Thoracic aorta (tissue), 2 donors: Measurements from ENCODE around the gene CD300C. TPM values are rescaled to one million over a fixed set of nuclear protein-coding genes. Genes with fewer than 3 reads are reported as not detected.

Experiments
- ATAC-seq: fragments of 150-250 bp; one replicate; pipeline ENCODE4 v1.8.0; 2017; ENCODE audit warnings: low read depth; ENCODE audit not compliant: insufficient number of reproducible peaks, low FRiP score
- DNase-seq: peaks from one replicate; pipeline ENCODE4 v3.0.0-alpha.2; 2020; ENCODE audit warnings: low spot score
- H3K27ac ChIP-seq, 2 donors: fragments of 200-600 bp; sonication (generic); 1 replicate in 1 of 2; 2 replicates in 1 of 2; pipeline ENCODE4 v1.5.1; 2016; ENCODE audit warnings: mild to moderate bottlenecking in 2 of 2, moderate library complexity in 2 of 2
- H3K27me3 ChIP-seq: fragments of 200-600 bp; sonication (generic); replicated peaks from 2 replicates; pipeline ENCODE4 v1.6.0; 2016; ENCODE audit warnings: mild to moderate bottlenecking; ENCODE audit not compliant: insufficient read depth
- H3K36me3 ChIP-seq: fragments of 200-600 bp; sonication (generic); one replicate; pipeline ENCODE4 v1.5.1; 2016
- H3K4me1 ChIP-seq, 2 donors: fragments of 200-600 bp; sonication (generic); 1 replicate in 1 of 2; 2 replicates in 1 of 2; pipeline versions ENCODE4 v1.5.1 to v1.6.0; 2016; ENCODE audit warnings: low read depth in 2 of 2, mild to moderate bottlenecking in 1 of 2; ENCODE audit not compliant: control insufficient read depth in 1 of 2
- H3K4me3 ChIP-seq: fragments of 200-600 bp; sonication (generic); 2 replicates; pipeline ENCODE4 v1.5.1; 2016; ENCODE audit warnings: mild to moderate bottlenecking
- H3K9me3 ChIP-seq: fragments of 200-600 bp; sonication (generic); 2 replicates; pipeline ENCODE4 v1.5.1; 2016
- total RNA-seq, 2 donors: library from RNA; depleted of rRNA; stranded (reverse); fragments of >200 nt; gene quantifications; one replicate each; pipeline versions ENCODE4 v1.1.0 to v1.2.3, GENCODE V29; 2016
- TF ChIP-seq, protein P1 (sequence below): fragments of 200-600 bp; sonication (generic); IDR thresholded peaks from one replicate; pipeline ENCODE4 v1.5.1; 2019; ENCODE audit warnings: antibody characterized with exemption

CD300C gene
- total RNA-seq, 2 donors from 2014 or later, result 2.5 to 4.3 TPM

DNA sequence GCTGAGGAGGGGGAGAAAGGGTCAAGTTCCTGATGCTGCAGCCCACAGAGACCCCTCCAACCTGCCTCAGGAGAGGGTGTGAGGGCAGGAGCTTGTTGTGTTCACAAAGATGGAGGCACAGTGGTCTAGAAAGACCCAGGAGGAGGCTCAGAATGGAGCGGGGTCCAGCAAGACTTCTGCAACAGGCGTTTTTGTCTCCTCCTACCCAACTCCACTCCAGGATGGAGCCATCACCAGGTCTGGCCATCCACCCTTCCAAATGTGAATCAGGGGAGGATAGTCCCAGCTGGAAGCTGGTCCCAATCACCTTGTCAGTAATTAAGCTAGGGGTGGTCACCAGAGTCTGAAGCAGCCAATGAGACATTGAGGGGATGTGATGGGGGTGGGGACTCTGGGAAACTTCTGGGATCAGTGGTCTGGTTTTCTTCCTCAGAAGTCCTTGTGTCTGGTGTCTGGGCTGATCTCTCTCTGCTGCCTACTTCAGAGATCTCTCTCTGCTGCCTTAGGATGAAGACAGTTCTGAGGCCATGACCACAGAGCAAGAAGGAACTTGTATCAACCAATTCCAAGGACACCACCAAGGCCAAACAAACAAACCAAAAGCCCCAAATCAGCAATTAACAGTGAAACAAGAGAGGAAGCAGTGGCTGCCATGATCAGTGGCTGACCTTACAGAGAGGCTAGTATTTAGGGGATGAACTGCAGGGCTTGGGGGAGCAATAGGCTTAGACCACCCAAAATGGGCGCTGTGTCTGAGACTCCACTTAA, 29.2 kb downstream of the CD300C start:
- no peaks in the 10 kb centered on the region for H3K36me3 ChIP-seq
- peaks cover 0 to 3% of the 10 kb centered on the region in 2 donors for H3K4me1 ChIP-seq
- TF ChIP-seq, protein P1, sequence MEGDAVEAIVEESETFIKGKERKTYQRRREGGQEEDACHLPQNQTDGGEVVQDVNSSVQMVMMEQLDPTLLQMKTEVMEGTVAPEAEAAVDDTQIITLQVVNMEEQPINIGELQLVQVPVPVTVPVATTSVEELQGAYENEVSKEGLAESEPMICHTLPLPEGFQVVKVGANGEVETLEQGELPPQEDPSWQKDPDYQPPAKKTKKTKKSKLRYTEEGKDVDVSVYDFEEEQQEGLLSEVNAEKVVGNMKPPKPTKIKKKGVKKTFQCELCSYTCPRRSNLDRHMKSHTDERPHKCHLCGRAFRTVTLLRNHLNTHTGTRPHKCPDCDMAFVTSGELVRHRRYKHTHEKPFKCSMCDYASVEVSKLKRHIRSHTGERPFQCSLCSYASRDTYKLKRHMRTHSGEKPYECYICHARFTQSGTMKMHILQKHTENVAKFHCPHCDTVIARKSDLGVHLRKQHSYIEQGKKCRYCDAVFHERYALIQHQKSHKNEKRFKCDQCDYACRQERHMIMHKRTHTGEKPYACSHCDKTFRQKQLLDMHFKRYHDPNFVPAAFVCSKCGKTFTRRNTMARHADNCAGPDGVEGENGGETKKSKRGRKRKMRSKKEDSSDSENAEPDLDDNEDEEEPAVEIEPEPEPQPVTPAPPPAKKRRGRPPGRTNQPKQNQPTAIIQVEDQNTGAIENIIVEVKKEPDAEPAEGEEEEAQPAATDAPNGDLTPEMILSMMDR, result no peak
- H3K27ac ChIP-seq, result no peak overlapping the region
- ATAC-seq (no peak), DNase-seq (no peak)
- no peaks in the 10 kb centered on the region for H3K27me3 ChIP-seq
- H3K9me3 ChIP-seq, result no peaks in the 10 kb centered on the region
- H3K4me3 ChIP-seq, result no peak overlapping the region

DNA sequence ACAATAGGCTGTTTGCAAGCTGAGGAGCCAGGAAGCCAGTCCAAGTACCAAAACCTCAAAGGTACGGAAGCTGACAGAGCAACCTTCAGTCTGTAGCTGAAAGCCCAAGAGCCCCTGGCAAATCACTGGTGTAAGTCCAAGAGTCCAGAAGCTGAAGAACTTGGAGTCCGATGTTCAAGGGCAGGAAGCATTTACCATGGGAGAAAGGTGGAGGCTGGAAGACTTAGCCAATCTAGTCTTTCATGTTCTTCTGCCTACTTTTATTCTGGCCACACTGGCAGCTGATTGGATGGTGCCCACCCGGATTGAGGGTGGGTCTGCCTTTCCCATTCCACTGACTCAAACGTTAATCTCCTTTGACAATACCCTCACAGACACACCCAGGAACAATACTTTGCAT, 30.0 kb downstream of the CD300C start:
- no peak overlapping the region for H3K27ac ChIP-seq
- H3K4me1 ChIP-seq, result peaks cover 0 to 3% of the 10 kb centered on the region in 2 donors
- TF ChIP-seq, protein P1, result no peak
- no peaks in the 10 kb centered on the region for H3K9me3 ChIP-seq
- no peaks in the 10 kb centered on the region for H3K27me3 ChIP-seq
- DNase-seq, result no peak
- no peak overlapping the region for H3K4me3 ChIP-seq
- no peak for ATAC-seq
- H3K36me3 ChIP-seq, result no peaks in the 10 kb centered on the region

DNA sequence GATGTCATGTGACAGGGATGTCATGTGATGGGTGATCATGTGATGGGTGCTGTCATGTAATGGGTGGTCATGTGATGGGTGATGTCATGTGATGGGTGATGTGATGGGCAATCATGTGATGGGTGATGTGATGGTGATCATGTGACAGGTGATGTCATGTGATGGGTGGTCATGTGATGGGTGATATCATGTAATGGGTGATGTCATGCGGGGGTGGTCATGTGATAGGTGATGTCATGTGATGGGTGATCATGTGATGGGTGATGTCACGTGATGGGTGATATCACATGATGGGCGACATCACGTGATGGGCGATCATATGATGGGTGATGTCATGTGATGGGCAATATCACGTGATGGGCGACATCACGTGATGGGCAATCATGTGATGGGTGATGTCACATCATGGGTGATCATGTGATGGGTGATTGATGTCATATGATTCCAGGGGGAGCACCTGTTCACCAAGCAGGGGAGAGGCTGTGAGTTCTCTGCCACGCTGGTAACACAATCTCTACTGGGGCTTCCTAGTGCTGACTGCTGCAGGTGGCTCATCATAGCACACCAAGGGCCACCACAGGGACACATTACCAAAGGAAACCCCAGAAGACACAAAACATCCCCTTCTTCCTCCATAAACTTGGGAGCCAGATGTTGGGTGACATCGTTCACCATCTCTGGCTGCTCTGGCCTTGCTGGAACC, 31.1 kb downstream of the CD300C start:
- no peak overlapping the region for H3K4me3 ChIP-seq
- H3K27me3 ChIP-seq, result no peaks in the 10 kb centered on the region
- no peaks in the 10 kb centered on the region for H3K9me3 ChIP-seq
- TF ChIP-seq, protein P1, result no peak
- no peak for ATAC-seq
- no peaks in the 10 kb centered on the region for H3K36me3 ChIP-seq
- H3K4me1 ChIP-seq, result peaks cover 0 to 3% of the 10 kb centered on the region in 2 donors
- H3K27ac ChIP-seq, result no peak overlapping the region
- no peak for DNase-seq

DNA sequence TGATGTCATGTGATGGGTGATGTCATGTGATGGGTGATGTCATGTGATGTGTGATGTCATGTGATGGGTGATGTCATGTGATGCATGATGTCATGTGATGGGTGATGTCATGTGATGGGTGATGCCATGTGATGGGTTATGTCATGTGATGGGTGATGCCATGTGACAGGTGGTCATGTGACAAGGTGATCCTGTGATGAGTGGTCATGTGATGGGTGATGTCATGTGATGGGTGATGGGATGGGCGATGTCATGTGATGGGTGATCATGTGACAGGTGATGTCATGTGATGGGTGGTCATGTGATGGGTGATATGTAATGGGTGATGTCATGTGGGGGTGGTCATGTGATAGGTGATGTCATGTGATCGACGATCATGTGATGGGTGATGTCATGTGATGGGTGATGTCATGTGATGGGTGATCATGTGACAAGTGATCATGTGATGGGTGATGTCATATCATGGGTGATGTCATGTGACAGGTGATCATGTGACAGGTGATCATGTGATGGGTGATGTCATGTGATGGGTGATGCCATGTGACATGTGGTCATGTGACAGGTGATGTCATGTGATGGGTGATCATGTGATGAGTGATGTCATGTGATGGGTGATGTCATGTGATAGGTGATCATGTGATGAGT, 31.8 kb downstream of the CD300C start:
- no peak for DNase-seq
- H3K9me3 ChIP-seq, result no peaks in the 10 kb centered on the region
- peaks cover 0 to 3% of the 10 kb centered on the region in 2 donors for H3K4me1 ChIP-seq
- no peaks in the 10 kb centered on the region for H3K27me3 ChIP-seq
- H3K36me3 ChIP-seq, result no peaks in the 10 kb centered on the region
- TF ChIP-seq, protein P1, result no peak
- no peak overlapping the region for H3K4me3 ChIP-seq
- no peak for ATAC-seq
- H3K27ac ChIP-seq, result no peak overlapping the region

DNA sequence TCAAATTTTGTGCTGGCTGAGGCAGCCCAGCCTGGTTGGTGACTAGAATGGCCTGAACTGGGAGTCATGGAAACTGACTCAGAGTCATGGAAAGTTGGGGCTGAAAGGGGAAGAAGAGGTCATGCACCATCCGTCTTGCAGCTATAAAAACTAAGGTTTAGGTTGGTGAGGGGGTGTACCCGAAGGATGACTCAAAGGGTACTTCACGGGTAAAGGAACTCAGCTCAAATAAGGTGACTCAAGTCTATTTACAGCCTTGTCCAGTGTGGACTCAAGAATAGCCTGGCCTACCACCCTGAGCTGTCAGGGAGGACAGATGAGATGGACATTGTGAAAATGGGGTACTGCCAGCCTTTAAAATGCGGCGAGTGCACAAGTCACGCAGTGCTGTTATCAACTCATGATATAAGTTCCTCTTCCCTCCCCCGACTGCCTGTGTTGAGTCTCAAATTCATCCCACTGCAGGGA, 33.3 kb downstream of the CD300C start:
- DNase-seq, result no peak

More for the DNA sequence above, 33.3 kb downstream of the CD300C start:
- ATAC-seq, result no peak
- Histone ChIP-seq H3K4me1 (peaks cover 0 to 3% of the 10 kb centered on the region in 2 donors), H3K9me3 (no peaks in the 10 kb centered on the region), H3K36me3 (no peaks in the 10 kb centered on the region), H3K27me3 (peaks cover 3% of the 10 kb centered on the region), H3K27ac (peak overlapping the region in 1 of 2 donors; percentile 45), H3K4me3 (no peak overlapping the region)
- TF ChIP-seq, protein P1, result no peak
